Astrocyte (in vitro differentiated cells and primary cell): ENCODE measurements around the gene CNTNAP2. TPM values are rescaled to one million over a fixed set of nuclear protein-coding genes. Genes with fewer than 3 reads are reported as not detected.
"Not testable (repeated sequence)": the region's sequence is repeated elsewhere in the genome, so short reads cannot be mapped to it uniquely, and the experiment has no call there.

Experiments used
- DNase-seq: peaks from one replicate; pipeline ENCODE4 v3.0.0-alpha.2; 2010; ENCODE audit warnings: low read depth
- FAIRE-seq: peaks from 2 replicates; lab custom pipeline; 2011; peaks lifted over from hg19 to GRCh38; lab: Jason Lieb, UNC
- H2AFZ ChIP-seq: 2 replicates; pipeline ENCODE4 v1.6.0; 2012; ENCODE audit warnings: low read depth, low read length, inconsistent platforms
- H3K27ac ChIP-seq: 2 replicates; pipeline ENCODE4 v1.5.1; 2011; ENCODE audit warnings: low read depth, low read length, inconsistent platforms
- H3K27me3 ChIP-seq: 2 replicates; pipeline ENCODE4 v1.6.0; 2011; ENCODE audit warnings: low read length, inconsistent platforms; ENCODE audit not compliant: insufficient read depth
- H3K36me3 ChIP-seq: 2 replicates; pipeline ENCODE4 v1.5.1; 2011; ENCODE audit warnings: low read length, inconsistent platforms; ENCODE audit not compliant: insufficient read depth
- H3K4me1 ChIP-seq: 2 replicates; pipeline ENCODE4 v1.5.1; 2011; ENCODE audit warnings: low read length, inconsistent platforms; ENCODE audit not compliant: insufficient read depth
- H3K4me2 ChIP-seq: 2 replicates; pipeline ENCODE4 v1.6.0; 2012; ENCODE audit warnings: low read length, inconsistent platforms
- H3K4me3 ChIP-seq: 2 replicates; pipeline ENCODE4 v1.5.1; 2011; ENCODE audit warnings: low read depth, mild to moderate bottlenecking, low read length, inconsistent platforms; ENCODE audit not compliant: insufficient read depth
- H3K79me2 ChIP-seq: 2 replicates; pipeline ENCODE4 v1.6.0; 2012; ENCODE audit warnings: mild to moderate bottlenecking, low read length, inconsistent platforms; ENCODE audit not compliant: insufficient read depth
- H3K9ac ChIP-seq: 2 replicates; pipeline ENCODE4 v1.6.0; 2012; ENCODE audit warnings: mild to moderate bottlenecking, low read length, inconsistent platforms
- H3K9me3 ChIP-seq: 2 replicates; pipeline ENCODE4 v1.5.1; 2012; ENCODE audit warnings: low read depth, mild to moderate bottlenecking, low read length, inconsistent platforms; ENCODE audit not compliant: insufficient read depth
- H4K20me1 ChIP-seq: 2 replicates; pipeline ENCODE4 v1.6.0; 2012; ENCODE audit warnings: low read length, inconsistent platforms; ENCODE audit not compliant: insufficient read depth
- H3K27ac Mint-ChIP-seq: one replicate; pipeline ENCODE4 v1.8.0; 2021; ENCODE audit warnings: mild to moderate bottlenecking, mixed read lengths; ENCODE audit not compliant: unreplicated experiment
- H3K27me3 Mint-ChIP-seq: one replicate; pipeline ENCODE4 v1.8.0; 2021; ENCODE audit warnings: low read depth, mixed read lengths; ENCODE audit not compliant: unreplicated experiment
- H3K36me3 Mint-ChIP-seq: one replicate; pipeline ENCODE4 v1.8.0; 2021; ENCODE audit warnings: low read depth, mixed read lengths; ENCODE audit not compliant: unreplicated experiment
- H3K4me1 Mint-ChIP-seq: one replicate; pipeline ENCODE4 v1.8.0; 2021; ENCODE audit warnings: low read depth, mixed read lengths; ENCODE audit not compliant: unreplicated experiment
- H3K4me3 Mint-ChIP-seq: one replicate; pipeline ENCODE4 v1.8.0; 2021; ENCODE audit warnings: mild to moderate bottlenecking, moderate library complexity, mixed read lengths; ENCODE audit not compliant: unreplicated experiment
- H3K9me3 Mint-ChIP-seq: one replicate; pipeline ENCODE4 v1.8.0; 2021; ENCODE audit warnings: mild to moderate bottlenecking, mixed read lengths; ENCODE audit not compliant: unreplicated experiment
- EZH2 ChIP-seq: IDR thresholded peaks from 2 replicates; pipeline ENCODE4 v1.6.1; 2012; ENCODE audit warnings: mild to moderate bottlenecking, low read length, inconsistent platforms; ENCODE audit not compliant: insufficient read depth
- total RNA-seq: library from RNA; stranded (reverse); gene quantifications from 2 replicates; pipeline ENCODE4 v1.2.1, GENCODE V29; 2021
- TF ChIP-seq, protein P1 (sequence below): IDR thresholded peaks from 2 replicates; pipeline ENCODE4 v1.5.1; 2011; ENCODE audit warnings: low read depth, mild to moderate bottlenecking, inconsistent platforms, low read length, moderate library complexity; ENCODE audit not compliant: insufficient read depth

CNTNAP2 gene
- total RNA-seq, 1 donor from 2014 or later, result 20.0 TPM

DNA sequence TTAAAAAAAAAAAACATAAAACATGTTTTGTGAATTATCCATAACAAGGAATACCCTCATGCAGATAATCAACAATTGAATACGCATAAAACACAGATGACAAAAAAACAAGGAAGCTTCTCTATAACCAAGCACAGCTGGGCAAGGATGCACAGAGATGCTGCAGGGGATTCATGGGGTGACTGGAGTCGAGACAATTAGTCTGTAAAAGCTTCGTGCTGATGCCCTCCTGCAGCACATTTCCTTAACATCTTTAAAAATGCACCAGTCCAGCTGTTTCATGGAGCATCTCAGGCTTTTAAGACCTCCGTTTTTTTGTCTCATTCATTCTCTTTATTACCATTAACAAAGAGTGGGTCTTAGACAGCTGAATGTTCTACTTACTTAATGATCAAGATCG lies 1680.0 kb downstream of the CNTNAP2 start:
- Histone ChIP-seq H3K4me2 (no peak overlapping the region), H3K27me3 (no peaks in the 10 kb centered on the region), H3K9me3 (no peaks in the 10 kb centered on the region), H3K9ac (no peak overlapping the region), H3K27ac (no peak overlapping the region), H4K20me1 (no peaks in the 10 kb centered on the region), H2AFZ (no peak overlapping the region), H3K36me3 (no peaks in the 10 kb centered on the region), H3K79me2 (no peaks in the 10 kb centered on the region), H3K4me1 (no peaks in the 10 kb centered on the region), H3K4me3 (no peak overlapping the region)
- TF ChIP-seq EZH2, result no peak
- TF ChIP-seq, protein P1, sequence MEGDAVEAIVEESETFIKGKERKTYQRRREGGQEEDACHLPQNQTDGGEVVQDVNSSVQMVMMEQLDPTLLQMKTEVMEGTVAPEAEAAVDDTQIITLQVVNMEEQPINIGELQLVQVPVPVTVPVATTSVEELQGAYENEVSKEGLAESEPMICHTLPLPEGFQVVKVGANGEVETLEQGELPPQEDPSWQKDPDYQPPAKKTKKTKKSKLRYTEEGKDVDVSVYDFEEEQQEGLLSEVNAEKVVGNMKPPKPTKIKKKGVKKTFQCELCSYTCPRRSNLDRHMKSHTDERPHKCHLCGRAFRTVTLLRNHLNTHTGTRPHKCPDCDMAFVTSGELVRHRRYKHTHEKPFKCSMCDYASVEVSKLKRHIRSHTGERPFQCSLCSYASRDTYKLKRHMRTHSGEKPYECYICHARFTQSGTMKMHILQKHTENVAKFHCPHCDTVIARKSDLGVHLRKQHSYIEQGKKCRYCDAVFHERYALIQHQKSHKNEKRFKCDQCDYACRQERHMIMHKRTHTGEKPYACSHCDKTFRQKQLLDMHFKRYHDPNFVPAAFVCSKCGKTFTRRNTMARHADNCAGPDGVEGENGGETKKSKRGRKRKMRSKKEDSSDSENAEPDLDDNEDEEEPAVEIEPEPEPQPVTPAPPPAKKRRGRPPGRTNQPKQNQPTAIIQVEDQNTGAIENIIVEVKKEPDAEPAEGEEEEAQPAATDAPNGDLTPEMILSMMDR, result no peak
- Mint-ChIP-seq H3K27ac (no peak overlapping the region), H3K27me3 (no peaks in the 10 kb centered on the region), H3K4me1 (no peaks in the 10 kb centered on the region), H3K4me3 (no peak overlapping the region), H3K9me3 (no peaks in the 10 kb centered on the region), H3K36me3 (no peaks in the 10 kb centered on the region)
- DNase-seq (no peak), FAIRE-seq (no peak)

DNA sequence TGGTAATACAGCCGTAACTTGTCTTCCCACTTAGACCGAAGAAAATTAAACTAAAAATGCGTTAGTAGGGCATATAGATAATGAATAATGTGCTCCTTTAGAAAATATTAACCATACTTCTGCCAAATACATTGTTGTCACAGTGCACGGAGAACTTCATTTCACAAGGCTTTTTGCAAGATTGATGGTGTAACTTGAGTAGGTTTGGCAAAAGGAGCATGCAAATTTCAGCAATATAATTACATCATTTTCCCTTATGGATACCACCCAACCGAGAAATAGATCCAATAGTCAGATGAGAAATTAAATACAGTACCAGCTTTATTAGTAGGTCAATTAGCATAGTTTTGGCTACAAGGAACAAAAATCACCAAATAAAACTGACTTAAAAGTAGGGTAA lies 1681.4 kb downstream of the CNTNAP2 start:
- Histone ChIP-seq H3K9me3 (no peaks in the 10 kb centered on the region), H3K9ac (no peak overlapping the region), H3K27ac (no peak overlapping the region), H3K27me3 (no peaks in the 10 kb centered on the region), H3K36me3 (no peaks in the 10 kb centered on the region), H3K4me1 (no peaks in the 10 kb centered on the region), H3K79me2 (no peaks in the 10 kb centered on the region), H3K4me2 (no peak overlapping the region), H4K20me1 (no peaks in the 10 kb centered on the region), H3K4me3 (no peak overlapping the region), H2AFZ (no peak overlapping the region)
- no peak for DNase-seq
- TF ChIP-seq, protein P1, result no peak
- no peak for TF ChIP-seq EZH2
- no peak overlapping the region for H3K4me3 Mint-ChIP-seq
- no peak for FAIRE-seq
- no peaks in the 10 kb centered on the region for H3K4me1 Mint-ChIP-seq
- no peaks in the 10 kb centered on the region for H3K27me3 Mint-ChIP-seq
- H3K36me3 Mint-ChIP-seq, result no peaks in the 10 kb centered on the region
- H3K27ac Mint-ChIP-seq, result no peak overlapping the region
- H3K9me3 Mint-ChIP-seq, result no peaks in the 10 kb centered on the region

DNA sequence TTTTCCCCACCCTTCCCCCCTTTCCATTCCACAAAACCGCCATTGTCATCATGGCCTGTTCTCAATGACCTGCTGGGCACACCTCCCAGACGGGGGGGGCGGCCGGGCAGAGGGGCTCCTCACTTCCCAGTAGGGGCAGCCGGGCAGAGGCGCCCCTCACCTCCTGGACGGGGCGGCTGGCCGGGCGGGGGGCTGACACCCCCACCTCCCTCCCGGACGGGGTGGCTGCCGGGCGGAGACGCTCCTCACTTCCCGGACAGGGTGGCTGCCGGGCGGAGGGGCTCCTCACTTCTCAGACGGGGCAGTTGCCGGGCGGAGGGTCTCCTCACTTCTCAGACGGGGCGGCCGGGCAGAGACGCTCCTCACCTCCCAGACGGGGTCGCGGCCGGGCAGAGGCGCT lies 1685.2 kb downstream of the CNTNAP2 start:
- H2AFZ ChIP-seq, H3K79me2 ChIP-seq, H3K9me3 ChIP-seq, H3K4me3 Mint-ChIP-seq, H3K27ac Mint-ChIP-seq, H3K4me1 ChIP-seq, H3K27ac ChIP-seq, H3K9ac ChIP-seq, H3K36me3 ChIP-seq, H3K9me3 Mint-ChIP-seq, H3K36me3 Mint-ChIP-seq, H3K27me3 Mint-ChIP-seq, H3K4me1 Mint-ChIP-seq, H3K27me3 ChIP-seq, H4K20me1 ChIP-seq, DNase-seq, H3K4me2 ChIP-seq, H3K4me3 ChIP-seq, FAIRE-seq: not testable (repeated sequence)
